GM19452 (cell line): Measurements from ENCODE around the gene WIPF2.
"Not testable (repeated sequence)": the region's sequence is repeated elsewhere in the genome, so short reads cannot be mapped to it uniquely, and the experiment has no call there.

ENCODE experiments used
- ATAC-seq: cut with Tn5 transposase; IDR thresholded peaks from one replicate; pipeline ENCODE4 v1.9.1; 2021; ENCODE audit not compliant: unreplicated experiment

Gene WIPF2

DNA sequence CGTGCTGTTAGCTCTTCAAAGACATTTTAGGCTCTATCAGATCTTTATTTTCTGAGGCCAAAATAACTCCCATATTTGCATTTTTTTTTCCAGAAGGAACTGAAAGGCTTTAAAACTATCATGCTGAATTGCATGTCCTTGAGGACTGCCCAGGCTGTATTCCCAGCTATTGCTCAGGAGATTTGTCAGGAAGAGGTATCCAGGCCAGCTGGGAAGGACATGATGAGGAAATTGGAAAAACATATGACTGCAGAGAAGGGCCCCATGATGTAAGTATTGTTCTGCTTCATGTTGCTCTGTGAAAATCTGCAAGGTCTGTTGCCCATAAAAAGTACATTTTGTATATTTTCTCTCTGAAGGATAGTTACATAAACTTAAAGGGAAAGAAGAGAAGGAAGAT is 74.3 kb downstream of the WIPF2 start:
- no peak for ATAC-seq

DNA sequence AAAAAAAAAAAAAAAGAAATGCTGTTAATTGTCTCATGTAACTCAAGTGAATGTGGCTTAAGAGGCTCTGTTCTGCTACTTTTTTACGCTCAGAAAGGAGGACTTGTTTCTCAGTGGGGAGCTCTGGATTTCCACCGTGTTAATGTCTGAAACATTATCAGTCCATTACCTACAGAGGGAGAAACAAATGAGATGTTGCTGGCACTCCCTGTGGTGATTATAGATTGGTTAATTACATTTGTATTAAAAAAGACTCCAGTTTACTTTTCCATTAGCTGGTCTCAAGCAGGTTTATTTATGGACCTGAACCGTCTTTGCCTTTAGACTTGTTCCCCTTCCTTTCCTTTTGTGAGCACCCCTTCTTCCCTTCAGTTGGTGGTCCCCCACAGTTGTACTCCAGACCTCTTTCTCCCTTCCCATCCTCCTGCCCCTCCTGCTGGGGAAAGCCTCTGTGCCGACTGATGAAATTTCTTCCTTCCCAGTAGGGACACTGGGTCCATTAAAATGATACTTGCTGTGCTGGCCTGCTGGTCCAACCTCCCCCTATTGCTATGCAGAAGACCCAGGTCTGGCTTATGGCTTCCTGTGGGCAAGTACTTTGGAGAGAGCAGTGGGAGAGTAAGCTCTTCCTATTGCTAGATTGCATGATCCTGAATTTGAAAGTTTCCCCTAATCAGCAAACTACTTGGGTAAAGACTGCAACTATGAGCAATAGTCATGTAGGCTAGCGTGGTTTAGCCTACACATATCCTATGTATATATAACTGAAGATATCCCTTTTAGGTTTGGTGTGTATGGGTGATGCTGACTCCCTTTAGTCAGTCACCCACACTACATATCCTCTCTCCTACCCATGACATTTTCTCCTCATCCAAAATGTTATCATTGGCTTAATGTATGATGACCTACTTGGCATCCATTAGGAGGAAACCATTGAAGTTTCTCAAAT is 76.7 kb downstream of the WIPF2 start:
- ATAC-seq = no peak

DNA sequence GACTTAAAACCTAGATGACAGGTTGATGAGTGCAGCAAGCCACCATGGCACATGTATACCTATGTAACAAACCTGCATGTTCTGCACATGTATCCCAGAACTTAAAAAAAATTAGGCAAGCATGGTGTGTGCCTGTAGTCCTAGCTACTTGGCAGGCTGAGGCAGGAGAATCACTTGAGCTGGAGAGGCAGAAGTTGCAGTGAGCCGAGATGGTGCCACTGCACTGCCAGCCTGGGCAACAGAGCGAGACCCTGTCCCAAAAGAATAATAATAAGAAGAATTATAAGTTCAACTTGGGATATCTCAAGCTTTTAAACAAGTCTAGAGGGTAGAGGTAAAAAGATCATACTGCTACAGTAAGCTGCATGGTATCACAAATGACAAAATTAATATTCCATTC is 78.4 kb downstream of the WIPF2 start:
- no peak for ATAC-seq

DNA sequence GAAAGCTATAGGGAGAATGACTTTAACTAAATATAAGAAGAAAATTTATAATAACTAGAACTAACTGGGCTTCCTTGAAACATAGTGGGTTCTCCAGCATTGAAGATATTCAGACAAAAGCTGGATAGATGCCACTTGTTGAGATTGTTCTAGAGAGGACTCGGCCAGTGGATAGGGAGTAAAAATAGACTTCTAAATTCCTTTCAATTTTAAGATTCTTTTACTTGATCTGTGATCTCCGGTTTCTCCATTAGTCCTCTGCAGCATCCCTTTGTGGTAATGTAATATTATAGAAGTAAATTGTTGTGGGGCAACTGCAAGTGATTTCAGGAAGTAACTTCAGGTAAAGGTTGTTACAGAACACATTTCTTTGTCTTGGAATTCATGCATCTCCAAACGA is 79.6 kb downstream of the WIPF2 start:
- ATAC-seq = no peak

DNA sequence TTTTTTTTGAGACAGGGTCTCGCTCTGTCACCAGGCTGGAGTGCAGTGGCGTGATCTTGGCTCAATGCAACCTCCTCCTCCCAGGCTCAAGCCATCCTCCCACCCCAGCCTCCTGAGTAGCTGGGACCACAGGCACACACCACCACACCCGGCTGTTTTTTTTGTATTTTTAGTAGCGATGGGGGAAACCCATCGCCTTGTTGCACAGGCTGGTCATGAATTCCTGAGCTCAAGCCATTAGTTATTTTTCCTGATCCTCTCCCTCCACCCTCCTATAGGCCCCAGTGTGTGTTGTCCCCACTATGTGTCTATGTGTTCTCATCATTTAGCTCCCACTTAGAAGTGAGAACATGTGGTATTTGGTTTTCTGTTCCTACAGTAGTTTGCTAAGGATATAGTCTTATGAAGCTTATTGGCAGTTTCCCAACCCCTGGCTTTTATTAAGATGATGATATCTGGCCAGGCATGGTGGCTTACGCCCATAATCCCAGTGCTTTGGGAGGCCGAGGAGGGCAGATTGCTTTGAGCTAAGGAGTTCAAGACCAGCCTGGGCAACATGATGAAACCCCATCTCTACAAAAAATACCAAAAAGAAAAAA is 80.2 kb downstream of the WIPF2 start:
- not testable (repeated sequence) for ATAC-seq

GRCh38 chr17:40301315-40301714 is 82.2 kb downstream of the WIPF2 start:
- no peak for ATAC-seq

- no peak for ATAC-seq
Observed at GRCh38 chr17:40303009-40303657, 84.0 kb downstream of the WIPF2 start.

GRCh38 chr17:40303708-40304551 is 84.8 kb downstream of the WIPF2 start:
- ATAC-seq = no peak

- not testable (repeated sequence) for ATAC-seq
Observed at GRCh38 chr17:40304552-40304863, 85.4 kb downstream of the WIPF2 start.

DNA sequence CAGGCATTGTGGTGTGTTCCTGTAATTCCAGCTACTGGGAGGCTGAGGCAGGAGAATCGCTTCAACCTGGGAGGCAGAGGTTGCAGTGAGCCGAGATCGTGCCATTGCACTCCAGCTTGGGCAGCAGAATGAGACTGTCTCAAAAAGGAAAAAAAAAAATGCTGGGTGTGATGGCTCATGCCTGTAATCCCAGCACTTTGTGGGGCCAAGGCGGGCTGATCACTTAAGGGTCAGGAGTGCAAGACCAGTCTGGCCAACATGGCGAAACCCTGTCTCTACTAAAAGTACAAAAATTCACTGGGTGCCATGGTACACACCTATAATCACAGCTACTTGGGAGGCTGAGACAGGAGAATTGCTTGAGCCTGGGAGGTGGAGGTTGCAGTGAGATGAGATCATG is 85.8 kb downstream of the WIPF2 start:
- not testable (repeated sequence) for ATAC-seq

DNA sequence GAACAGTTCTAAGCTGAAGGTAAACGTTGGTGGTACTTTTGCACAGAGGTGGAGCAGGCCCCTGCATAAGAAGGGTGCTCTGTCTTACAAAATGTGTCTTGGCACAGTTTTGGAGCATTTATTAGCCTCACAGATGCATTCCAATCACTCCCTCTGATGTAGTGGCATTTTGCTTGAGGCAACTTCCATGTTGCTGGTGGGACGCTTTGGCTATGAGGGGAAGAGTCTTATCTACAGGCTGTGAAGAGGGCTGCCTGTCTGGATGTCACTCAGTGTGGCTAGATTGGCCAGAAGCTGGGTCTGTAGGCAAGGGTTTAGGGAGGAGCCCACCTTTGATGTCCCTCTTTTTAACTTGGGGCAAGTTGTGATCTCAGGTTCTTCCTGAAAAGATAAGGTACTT is 87.3 kb downstream of the WIPF2 start:
- ATAC-seq = no peak

DNA sequence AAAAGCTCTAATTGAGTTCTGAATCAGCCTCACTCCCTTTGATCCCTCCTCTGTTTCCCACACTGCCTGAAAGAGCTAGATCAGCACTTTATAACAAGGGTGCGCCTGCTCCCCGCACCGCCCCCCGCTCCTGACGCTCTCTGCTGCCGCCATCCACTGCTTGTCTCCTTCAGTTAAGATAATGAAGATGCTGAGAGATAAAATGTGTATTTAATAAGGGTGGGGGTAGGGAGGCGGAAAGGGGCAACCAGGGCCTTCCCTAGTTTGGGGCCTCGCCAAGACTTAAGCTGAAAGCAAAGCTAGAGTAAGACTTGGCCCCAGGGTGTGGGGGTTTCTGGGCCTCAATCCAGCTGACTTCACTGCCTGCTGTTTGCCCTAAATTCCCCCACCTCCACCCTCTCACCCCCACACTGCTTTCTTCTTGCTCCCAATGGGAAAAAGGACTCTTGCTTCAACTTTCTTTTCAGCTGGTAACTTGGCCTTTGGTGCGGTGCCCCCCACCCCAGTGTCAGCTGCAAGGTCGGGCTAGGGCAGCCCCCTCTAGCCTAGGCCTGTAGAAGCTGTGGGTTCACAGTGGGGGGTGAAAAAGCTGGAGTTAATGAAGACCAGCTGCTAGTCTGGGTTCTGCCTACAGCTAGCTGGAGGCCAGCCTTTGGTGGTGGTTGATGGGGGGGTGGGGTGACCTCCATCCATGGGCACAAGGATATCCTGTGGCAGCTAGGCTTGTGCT is 88.1 kb downstream of the WIPF2 start:
- no peak for ATAC-seq

- no peak for ATAC-seq
Observed at GRCh38 chr17:40307740-40308239, 88.7 kb downstream of the WIPF2 start.

DNA sequence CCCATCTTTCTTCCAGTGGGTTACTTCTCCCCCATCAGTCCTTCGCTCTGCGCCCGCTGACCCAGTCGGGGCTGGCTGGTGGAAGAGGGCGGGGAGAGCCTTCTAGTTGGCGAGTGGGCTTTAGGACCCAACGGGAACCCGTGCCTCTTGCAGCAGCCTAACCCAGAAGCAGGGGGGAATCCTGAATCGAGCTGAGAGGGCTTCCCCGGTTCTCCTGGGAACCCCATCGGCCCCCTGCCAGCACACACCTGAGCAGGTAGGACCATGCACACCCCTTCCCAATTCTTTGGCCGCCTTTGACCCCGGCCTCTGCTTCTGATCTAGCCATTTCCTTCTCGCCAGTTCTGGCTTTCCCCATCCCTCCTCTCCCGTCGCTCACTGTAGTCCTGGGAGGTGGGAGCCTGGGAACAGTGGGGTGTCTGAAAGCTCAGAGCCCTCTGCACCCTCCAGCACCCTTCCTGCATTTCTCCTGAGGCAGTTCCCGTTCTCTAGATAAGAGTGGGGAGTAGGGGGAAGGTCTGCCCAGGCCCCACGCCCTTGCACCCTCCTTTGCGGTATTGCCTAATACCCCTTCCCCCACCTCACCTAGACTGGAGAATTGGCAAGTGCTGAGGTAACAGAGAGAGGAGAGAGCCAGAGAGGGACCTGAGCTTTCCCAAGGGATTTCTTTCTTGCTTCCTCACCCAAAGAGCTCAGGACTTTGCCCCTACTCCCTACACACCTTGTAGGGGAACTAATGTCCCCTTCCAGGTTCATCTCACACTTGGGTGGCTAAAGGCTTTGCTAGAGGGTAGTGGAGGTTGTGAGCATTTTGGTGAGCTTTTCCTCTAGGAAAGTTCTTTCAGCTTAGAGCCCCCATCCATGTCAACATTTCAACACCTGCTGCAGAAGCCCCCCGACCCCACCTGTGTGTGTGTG is 90.2 kb downstream of the WIPF2 start, which contains the start of gene RARA:
TSS of gene RARA (plus strand) at position 150 of the 918 bp plus-strand sequence. CDS start 22,039 bp downstream, outside the sequence.
- no peak for ATAC-seq

DNA sequence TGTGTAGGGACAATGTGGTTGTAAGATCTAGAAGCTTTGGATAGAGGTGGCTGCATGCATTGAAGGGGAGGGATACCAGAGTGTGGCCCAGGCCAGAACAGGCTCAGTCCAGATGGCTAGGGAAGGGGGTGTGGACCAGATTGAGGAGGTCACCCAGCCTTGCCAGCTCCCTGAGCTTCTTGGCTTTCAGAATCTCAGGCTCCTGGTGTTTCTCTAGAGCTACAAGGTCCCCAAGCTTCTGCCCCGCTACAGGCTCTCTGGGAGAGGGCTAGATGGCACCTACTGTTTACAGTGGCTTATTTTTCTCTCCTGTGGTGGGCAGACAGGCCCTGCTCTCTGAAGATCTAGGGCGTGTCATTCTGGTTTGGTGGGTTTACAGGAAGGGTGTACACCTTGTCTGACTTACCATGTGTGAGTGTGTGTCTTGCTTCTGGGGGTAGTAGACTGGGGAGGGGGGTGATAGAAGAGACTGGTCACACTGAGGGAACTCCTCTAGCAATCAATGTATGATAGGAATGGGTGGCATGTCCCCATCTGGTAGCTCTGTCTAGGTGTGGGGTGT is 90.9 kb downstream of the WIPF2 start:
- no peak for ATAC-seq

- ATAC-seq = no peak
Observed at GRCh38 chr17:40310882-40311391, 91.8 kb downstream of the WIPF2 start.

DNA sequence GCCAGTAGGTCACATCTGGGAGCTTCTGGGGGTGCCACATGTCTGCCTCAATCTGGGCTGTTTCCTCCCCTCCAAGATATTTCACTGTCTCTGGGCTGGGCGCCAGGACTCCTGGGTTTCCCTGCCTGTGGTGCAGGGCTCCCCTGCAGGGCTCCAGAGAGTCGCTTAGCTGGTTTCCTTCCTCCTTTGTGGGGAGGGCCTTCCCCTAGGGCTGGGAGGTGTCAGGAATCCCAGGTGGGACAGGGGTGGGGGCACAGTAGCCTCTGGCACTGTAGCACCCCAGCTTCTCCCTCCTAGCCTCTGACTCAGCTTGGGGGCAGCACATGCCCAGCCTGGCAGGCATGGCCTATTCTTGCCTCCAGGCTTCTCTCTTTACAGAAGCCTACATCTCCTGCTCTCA is 92.5 kb downstream of the WIPF2 start:
- ATAC-seq = no peak

DNA sequence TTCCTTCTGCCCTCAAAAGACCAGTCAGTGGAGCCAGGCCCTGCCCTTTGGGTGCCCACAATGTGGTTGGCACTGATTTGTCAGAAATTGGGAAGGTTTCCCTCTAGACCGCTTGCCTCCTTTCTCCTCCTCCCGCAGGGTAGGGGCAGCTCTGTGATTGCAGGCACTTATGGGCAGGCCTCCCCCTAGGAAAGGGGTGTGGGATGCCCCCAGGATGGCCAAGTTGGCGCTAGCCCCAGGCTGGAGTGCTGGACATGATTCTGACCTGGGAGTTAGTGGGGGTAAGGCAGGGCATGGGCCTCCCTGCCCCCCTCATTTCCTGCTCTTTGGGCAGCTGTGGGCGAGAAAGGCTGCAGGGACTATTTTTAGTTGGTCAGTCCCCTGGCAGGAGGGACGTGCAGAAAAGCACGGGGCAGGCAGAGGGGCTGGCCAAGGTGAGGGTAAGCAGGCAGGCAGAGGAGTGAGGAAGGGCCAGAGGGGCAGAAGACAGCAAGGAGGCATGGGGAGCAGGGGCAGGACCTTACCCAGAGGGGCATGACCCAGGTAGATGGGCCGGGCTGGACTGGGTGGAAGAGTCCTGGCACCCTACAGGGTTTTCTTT is 93.1 kb downstream of the WIPF2 start:
- ATAC-seq = no peak
